Measurements from ENCODE around the gene SNX8.

Gene SNX8

DNA sequence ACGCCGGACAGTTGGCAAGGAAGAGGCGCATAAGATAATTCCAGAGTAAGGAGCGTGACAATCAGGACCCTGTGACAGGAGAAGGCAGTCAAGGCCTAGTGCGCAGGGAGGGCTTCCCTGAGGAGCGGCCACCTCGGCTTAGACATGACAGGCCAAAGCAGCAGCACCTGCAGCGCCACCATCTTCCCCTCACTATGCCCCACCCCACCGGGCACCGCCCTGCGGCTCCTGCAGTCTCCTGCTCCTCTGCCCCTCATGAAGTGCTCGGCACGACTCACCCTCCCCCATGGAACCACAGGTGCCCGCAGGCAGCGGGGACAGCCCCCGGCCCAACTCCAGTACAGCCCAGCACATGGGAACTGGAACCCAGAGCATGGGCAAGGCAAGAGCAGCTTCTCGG lies 93.3 kb downstream of the SNX8 start:
- no peak for DNase-seq (ENCODE audit: low read depth)

DNA sequence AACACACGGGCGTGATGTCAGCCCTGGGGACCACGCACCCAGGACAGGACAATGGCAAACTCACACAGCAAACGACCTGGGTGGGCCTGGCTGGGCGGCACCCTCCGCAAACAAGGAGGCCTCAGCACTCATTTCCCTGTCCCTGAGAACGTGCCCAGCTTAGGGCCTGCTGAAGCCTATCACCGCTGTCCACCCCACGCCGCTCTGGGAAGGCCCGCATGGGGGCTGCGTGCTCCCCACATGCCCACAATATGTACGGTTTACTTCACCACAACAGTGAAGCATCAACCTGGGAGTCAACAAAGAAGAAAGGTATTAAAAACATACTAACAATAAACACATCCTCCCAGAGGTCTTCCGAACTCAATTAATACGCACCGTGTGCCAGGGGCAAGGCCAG lies 93.7 kb downstream of the SNX8 start:
- no peak for DNase-seq (ENCODE audit: low read depth)

DNA sequence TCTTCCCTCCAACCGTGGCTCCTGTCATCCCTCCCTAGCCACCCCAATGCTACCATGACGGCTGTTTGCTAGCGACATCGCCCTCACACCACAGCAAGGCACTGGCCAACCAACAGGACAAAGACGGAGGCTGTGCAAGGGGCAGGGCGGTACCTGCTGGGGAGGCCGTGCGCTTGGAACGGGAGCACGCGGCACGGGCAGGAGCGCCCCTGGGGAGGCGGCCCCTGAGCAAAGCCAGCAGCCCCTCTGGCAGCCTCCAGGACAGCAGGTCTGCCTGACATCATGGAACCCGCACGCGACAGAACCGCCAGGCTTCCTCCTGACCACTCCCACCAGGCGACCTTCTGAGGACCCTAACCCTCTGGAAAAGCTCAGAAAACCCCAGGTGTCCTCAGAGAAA lies 94.2 kb downstream of the SNX8 start:
- no peak for DNase-seq (ENCODE audit: low read depth)

DNA sequence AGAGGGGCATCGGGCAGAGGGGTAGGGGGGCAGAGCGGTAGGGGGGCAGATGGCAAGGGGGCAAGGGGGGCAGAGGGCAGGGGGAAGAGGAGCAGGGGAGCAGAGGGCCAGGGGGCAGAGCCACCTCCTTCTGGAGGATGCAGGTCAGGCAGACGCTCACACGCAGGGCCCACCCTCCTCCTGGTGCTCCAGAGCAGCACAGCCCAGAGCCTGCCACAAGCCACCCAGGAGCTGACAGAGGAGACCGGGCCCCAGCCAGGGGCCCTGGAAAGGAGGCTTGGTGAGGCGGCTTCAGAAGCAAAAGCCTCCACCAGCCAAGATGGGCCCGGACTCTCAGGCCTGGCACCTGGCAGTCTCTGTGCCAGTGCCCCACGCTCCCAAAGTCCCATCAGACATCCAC lies 94.6 kb downstream of the SNX8 start:
- DNase-seq (ENCODE audit: low read depth), result no peak

DNA sequence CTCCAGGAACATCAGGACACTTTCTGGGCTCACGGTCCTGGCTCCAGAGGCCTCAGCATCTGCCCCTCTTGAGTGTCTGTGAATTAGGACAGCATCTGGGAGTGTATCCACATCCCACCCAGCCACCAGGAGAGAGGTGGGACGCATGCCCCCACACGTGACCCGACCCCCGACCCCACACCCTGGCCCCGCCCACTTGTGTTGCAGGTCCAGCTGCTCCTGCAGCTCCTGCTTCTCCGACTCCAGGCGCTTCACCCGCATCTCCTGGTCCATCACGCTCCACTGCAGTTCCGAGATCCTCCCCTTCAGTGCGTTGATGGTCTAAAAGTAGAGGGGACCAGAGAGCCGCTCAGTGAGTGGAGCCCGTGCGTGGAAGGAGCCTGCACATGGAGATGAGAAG lies 95.1 kb downstream of the SNX8 start:
- no peak for DNase-seq (ENCODE audit: low read depth)

DNA sequence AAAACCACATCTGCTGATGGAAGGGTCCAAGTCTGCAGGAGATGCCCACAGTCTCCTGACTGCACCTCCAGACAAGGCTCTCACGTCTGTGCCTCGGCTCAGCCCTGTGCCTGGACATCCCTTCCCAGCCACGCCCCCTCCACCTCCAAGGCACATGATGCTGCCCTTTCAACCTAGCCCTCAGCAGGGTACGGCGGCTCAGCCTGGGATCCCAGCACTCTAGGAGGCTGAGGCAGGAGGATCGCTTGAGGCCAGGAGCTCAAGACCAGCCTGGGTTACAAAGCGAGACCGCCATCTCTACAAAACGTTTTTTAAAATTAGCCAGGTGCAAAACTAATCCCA lies 95.8 kb downstream of the SNX8 start:
- no peak for DNase-seq (ENCODE audit: low read depth)

DNA sequence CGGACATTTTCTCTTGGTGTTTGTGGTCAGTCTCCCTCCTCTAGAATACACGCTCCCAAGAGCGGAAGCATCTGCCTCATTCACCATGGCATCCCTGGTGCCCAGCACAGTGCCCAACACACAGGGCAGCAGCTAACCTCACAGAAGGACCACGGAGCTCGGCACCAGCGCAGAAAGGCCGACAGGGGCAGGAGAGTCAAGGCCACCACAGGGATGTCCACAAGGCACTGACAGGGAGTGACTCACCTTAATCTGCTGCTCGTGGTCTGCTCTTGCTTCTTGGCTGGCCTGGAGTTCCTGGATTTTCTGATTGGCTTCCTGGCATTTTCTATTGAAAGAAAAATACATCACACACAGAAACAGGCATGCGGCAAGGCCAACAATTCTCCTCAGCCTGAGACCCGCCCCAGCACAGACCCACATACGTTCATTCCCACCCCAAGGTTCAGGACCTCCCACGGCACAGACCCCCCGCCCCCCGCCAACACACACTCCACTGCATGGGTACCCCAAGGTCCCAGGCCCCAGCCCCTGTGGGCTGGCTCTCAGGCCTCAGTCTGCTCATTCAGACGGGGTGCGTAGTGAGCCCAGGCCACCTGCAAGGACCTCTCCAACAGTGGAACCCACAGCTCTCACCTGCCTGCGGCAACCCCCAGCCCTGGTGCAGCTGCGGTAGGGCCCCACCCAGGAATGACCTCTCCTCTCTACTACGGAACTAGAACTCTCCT lies 96.4 kb downstream of the SNX8 start:
- no peak for DNase-seq (ENCODE audit: low read depth)

DNA sequence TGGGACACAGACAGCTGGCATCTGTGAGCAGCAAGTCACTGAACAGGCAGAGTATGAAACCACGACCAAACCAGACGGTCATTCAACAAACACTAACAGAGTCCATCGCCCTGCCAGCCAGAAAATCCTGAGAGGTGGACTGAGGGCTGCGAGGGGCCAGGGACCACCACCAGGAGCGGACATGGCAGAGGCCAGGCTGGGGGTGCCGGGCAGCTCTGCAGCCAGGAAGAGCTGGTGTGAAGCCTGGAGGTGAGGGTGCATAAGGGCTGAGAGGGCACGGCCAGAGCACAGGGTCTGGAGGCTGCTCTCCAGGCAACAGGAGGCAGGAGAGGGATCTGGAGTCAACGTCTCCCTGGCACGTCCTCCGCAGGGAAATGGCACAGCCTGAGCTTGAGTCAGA lies 97.0 kb downstream of the SNX8 start:
- no peak for DNase-seq (ENCODE audit: low read depth)

DNA sequence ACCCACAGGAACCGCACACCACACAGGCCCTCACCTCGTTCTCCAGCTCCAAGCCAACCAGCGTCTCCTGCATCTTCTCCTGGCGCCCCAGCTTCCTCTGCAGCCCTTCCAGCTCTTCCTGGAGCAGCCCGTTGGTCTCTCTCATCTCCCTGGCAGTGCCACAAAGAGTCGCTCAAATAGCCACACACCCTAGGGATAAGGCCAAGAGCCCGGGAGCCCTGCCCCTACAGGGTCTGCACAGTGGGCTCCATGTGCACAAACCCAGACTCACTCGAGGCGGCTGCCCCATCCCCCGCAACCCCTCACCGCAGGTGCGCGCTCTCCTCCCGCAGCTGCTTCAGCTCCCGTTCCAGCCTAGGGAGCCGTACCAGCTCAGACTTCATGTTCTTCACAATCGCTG lies 98.4 kb downstream of the SNX8 start:
- no peak for DNase-seq (ENCODE audit: low read depth)

DNA sequence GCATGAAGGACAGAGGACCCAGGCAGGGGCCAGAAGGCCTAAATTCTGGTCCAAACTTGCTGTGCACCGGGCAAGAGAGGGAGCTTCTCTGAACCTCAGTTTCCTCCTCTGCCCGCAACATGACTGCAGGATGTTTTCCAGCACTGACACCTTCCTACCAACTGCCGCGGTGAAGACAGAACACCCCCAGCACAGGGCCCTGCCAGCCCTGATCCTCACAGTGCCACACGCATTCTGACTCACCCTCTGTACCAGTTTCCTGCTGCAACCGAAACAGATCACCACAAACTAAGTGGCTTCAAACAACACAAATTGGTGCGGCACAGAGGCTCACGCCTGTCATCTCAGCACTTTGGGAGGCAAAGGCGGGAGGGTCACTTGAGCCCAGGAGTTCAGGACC lies 99.6 kb downstream of the SNX8 start:
- no peak for DNase-seq (ENCODE audit: low read depth)

DNA sequence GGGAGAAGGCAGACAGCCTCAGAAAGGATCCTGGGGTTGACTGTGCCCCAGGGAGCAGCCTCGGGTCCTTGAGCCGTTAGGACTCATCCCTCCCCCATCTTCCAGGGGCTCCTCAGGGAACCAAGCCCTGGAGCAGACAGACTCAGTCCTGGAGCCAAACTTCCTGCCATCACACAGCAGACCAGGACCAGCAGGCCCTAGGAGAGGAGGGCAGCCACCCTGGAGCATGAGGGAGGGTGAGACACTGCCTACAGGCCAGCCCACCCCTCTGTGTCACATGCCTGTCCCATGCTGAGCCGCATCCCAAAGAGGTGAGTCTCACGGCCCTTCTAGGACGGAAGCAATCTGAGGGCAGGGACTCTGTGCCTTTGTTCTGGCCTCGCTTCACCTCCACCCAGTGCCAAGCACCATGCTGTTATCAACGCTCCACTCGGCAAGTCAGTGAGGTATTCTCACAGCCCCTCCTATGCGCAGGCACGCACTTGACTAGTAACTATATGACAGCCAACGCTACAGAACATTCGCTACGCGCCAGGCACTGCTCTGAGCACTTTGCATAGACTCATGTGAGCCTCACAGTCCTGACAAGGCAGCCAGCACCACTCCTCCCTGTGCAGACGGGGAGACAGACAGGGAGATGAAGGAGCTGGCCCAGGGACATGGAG lies 100.6 kb downstream of the SNX8 start:
- no peak for DNase-seq (ENCODE audit: low read depth)

DNA sequence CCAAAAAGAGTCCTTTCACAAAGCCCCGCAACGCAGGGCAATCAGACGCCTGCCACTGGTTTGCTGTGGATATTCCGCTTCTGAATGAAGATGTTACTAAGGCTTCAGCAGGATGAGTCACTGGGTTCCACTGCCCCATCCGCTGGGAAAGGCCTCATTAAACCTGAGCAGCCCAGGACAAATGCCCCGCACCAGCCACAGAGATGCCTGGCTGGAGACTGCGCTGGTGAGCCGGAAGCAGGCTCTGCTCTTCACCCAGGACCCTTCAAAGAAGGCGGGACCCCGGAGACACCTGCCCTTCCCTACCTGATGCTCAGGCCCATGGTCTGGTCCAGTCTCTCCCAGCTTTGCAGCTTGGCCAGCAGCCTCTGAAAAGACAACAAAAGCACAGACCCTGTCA lies 101.3 kb downstream of the SNX8 start:
- DNase-seq (ENCODE audit: low read depth), result no peak

DNA sequence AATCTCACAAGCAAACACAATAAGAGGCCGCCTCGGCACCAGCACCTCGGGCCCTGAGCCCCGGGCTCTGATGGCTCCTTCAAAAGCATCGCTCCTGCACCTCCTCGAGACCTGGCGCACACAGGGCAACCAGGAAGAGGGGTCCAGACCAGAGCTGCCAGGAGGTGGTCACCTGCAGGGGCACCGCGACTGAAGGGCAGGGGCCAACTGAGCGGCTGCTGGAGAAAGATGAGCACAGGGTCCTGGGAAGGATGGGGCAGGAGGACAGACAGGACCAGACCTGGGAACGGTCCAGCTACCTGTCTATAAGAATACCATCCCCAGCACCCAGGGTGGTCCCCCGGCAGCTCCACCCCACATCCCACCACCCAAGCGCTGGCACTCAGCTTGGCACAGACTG lies 102.3 kb downstream of the SNX8 start:
- no peak for DNase-seq (ENCODE audit: low read depth)

DNA sequence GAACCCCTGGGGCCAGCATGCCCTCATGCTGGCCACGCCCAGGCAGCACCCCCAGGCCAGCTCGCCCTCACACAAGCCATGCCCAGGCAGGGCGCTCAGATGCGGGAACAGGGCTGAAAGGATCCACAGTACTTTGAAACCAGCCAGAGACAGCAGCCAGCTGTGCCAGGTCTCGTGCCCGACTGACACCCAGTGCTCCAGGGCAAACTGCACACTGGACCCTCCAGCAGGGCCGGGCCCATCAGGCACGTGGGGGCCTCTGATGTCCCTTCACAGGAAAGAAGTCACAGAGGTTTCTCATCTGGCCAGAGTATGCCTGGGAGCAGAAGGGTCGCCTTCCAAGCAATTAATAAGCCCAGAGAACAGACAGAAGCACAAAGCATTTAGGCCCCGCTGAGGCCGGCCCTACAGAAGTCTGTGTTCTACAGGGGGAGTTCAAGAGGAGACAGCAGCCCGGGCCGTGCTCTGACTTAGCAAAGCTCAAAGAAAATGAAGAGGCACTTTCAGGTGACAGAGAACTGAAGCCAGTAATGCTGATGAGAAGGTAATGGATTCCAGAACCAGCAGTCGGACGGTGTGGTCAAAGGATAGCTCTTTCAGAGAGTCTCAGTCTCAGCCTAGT lies 102.9 kb downstream of the SNX8 start:
- no peak for DNase-seq (ENCODE audit: low read depth)

DNA sequence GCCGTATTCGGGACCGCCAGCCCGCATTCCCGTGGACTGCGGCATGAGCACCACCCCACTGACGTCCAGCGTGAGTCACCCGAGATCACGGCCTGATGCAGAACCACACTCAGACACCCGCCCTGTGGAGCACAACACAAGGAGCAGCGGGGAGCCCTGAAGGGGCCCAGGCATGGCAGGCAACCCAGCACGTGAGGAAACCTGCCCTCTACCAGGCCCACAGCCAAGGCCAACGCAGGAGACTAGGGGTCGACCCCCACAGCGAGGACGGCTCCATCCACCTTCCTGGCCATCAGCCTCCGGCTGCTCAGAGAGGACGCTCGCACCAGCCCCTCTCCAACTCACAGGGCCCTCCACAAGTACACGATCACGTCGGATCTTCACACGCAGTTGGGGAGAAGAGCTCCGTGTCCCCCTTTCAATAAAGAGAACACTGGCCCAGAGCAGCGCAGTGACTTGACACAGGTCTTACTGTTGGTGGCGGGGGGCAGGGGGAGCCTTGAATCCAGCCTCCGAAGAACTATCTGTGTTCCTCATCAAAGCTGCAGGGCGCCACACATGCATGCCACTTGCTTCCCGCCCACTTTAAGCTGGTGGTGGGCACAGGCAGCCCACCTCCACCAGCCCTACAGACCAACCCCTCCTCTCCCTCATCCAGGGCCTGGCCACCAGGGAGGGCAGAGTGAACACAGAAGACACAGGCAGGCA lies 103.5 kb downstream of the SNX8 start:
- DNase-seq (ENCODE audit: low read depth), result no peak

DNA sequence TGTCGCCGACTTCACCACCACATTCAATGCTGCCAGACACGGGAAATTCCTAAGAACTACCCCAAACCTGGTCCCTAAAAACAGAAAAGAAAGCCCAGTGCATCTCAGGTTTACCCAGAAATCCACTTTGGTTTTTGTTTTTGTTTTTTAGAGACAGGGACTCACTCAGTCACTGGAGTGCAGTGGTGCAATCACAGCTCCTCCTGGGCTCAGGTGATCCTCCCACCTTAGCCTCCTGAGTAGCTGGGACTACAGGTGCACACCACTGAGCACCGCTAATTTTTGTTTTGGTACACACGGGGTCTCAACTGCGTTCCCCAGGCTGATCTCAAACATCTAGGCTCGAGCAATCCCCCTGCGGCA lies 104.3 kb downstream of the SNX8 start:
- no peak for DNase-seq (ENCODE audit: low read depth)

DNA sequence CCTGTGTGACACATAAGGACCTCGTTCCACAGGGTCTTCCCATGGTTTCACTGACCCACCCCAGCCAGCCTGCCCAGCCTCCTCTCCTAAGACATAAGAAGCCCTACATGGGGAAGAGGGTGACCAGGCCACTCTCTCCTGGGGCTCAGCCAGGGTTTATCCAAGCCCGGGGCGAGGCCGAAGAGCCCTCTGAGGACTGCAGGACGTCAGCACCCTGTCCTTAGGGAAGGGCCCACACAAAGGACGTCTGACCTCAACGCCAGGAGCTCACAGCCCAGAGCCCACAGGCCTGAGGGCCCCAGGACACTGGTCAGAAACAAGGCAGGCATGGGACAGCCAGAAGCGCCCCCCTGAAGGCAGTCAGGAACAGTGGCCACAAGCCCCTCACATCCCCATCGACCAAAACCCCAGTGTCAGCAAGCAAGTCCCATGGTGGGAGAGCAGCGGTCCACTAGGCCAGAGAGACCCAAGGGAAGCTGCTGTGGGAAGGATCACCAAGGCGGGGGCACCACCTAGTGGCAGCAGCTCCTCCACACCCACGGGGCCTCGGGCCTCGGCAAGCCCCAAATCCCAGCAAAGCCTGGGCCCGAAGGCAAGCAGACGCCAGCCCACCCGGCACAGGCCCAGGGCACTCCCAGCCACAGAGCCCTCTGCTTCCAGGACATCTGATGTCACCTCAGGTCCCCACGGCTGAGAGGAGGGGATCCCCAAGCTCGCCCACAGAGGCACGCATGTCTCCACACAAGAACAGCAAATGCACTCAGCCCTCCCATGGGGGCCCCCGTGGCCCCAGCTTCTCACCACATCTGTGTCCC lies 104.9 kb downstream of the SNX8 start:
- peak; percentile 9 for DNase-seq (ENCODE audit: low read depth)

DNA sequence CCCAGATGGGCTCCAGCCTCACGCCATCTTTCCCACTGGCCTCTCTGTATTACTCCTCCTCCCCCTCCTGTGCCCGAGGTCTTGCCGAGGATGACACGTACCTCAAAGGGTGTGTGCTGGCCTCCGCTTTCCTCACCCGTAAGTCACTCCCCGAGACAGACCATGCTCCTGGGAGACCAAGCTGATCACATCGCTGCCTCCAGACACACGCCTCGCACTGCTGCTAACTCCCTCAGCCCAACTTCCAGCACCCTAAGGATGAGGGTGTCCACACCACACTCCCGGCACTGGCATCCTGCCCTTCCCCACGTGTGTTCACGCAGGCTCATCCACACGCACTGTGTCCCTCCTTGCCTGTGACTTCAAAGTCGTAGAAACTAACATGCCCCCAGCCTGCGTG lies 105.5 kb downstream of the SNX8 start:
- no peak for DNase-seq (ENCODE audit: low read depth)

DNA sequence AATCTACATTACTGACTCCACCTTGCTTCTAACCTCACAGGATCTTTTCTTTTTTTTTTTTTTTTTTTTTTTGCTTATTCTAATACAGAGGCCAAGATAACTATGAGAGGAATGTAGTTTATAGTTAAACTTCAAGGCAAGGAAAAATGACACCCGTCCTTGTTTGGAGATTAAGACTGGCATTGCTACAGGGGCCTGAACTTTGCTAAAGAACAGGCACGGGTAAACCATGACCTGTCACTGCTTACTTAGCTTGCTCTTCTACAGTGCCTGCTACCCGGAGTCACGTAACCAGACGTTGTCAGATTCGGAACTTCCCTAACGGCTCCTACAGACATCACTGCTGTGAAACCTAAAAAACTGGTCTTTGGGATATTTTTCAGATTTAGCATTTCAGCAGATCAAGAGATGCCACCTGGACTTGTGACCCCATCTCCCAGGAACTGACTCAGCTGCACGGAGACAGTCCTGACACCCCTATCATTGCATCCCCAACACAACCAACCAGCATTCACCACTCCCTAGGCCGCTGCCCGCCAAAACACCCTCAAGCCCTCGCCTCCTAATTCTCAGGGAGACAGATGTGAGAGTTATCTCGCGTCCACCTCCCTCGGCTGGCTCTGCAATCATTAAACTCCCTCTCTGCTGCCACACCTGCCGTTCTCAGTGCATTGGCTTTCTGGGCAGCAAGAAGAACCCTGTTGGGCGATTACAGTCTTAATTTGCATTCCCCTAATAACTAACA lies 109.0 kb downstream of the SNX8 start:
- no peak for DNase-seq (ENCODE audit: low read depth)

DNA sequence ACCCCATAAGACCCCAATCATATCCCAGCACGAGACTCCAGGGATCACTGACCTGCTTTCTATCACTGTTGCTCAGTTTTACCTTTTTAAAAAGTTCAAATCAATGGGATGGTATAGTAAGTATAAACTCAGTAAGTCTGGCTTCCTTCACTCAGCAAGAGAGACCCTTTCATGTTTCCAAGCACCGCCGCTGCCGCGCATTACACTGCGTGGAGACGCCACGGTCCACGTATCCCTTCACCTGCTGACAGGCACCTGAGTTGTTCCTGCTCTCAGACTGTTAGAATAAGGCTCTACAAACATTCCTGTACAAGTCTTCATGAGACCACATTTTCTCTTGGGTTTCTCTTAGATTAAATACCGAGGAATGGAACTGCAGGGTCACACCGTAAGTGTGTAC lies 109.8 kb downstream of the SNX8 start:
- no peak for DNase-seq (ENCODE audit: low read depth)

DNA sequence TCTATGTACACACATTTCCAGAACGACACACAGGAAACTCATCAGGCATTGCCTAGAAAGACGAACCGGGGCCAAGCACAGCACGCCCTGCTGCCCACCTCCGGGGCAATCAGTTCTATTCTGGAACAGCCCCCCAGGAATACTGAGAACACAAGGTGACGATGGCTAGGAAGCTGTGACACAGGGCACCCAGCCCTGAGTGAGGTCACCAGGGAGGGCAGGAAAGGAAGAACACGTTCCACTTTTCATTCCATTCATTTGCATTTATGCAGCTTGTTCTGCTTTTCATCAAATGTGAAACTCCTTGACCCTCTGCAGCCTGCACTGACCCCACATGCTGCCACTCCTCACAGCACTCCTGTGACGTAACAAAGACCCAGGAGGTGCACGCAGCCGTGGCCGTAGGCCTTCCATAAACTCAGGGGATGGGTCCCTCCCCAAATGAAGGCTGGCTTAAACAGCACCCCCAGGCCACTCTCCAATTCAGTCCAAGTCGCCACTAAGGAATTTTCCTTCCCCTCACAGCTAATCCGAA lies 110.4 kb downstream of the SNX8 start:
- no peak for DNase-seq (ENCODE audit: low read depth)
